GM21390 (cell line): ENCODE data around the gene KLHL17.
"Not testable (repeated sequence)": the region's sequence is repeated elsewhere in the genome, so short reads cannot be mapped to it uniquely, and the experiment has no call there.

Source experiments
- ATAC-seq: cut with Tn5 transposase; IDR thresholded peaks from one replicate; pipeline ENCODE4 v1.9.1; 2021; ENCODE audit not compliant: unreplicated experiment

Gene KLHL17

DNA sequence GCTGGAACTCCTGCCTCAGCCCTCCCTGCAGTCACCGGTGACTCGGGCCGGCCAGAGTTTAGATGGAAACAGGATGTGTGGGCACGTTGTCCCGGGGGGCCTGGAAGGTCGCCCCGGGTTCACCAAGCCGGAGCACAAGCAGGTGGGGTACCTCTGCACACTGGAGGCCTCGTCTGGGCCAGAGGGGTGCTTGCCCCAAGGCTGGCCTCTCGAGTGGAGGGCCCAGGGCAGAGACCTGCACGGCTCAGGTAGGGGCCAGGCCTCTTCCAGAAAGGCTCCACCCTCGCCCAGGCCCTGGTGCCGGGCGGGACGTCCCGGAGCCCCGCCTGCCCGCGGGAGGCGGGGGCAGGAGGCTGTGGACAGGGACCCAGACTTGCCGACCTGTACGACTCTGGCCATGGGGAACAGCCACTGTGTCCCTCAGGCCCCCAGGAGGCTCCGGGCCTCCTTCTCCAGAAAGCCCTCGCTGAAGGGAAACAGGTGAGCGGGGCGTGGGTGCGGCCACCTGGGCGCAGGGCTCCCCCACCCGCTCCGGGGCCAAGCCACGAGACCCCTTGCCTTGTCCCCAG lies 5.8 kb downstream of the KLHL17 start, which contains the start of gene PLEKHN1:
PLEKHN1 (plus strand) TSS at position 348 of the 569 bp plus-strand sequence; CDS start at position 398, 50 bp downstream.
- peak; percentile 21 for ATAC-seq

DNA sequence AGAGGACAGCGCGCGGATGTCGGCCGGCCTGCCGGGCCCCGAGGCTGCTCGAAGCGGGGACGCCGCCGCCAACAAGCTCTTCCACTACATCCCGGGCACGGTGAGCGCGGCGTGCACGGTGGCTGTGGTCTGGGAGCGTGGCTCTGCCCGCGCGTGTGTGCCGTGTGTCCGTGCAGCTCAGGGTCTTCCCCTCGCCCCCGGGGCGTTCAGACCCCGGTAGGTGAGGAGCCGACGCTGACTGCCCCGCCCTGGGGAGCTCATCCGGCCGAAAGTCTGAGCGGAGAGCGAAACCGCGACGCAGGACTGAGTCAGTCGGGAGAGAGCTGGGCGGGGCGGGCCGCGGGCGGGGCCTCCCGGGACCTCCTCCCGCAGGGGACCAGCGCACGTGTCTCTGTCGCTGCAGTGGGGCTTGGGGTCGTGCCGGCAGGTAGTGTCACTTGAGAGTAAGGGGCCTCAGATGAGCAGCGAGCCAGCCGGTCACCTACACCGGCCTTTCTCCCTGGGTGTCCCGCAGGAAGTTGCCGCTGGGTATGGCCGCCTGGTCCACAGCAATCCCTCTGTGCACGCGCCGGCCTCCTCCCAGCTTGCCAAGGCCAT lies 6.4 kb downstream of the KLHL17 start:
- peak; percentile 65 for ATAC-seq

- no peak for ATAC-seq
Measured at GRCh38 chr1:967466-968343, 7.3 kb downstream of the KLHL17 start.

GRCh38 chr1:969260-969855 lies 9.0 kb downstream of the KLHL17 start:
- ATAC-seq: no peak

DNA sequence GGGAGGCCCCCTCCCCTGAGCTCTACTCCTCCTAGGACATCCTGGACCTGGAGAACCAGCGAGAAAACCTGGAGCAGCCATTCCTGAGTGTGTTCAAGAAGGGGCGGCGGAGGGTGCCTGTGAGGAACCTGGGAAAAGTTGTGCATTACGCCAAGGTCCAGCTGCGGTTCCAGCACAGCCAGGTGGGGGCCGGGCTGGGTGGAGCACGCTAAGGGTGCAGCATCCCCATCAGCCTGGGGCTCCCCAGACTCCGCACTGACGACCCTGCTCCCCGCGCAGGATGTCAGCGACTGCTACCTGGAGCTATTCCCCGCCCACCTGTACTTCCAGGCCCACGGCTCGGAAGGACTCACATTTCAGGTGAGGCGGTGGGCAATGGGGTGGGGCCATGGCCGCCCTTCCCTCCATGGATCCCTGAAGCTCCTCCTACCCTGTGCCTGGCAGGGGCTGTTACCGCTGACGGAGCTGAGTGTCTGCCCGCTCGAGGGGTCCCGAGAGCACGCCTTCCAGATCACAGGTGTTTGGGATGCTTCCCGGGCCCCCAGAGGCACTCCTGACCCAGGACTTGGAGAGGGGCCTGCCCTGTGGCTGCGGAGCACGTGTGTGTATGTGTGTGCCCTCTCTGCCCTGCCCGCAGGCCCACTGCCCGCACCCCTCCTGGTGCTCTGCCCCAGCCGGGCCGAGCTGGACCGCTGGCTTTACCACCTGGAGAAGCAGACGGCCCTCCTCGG lies 10.0 kb downstream of the KLHL17 start:
- no peak for ATAC-seq

GRCh38 chr1:970973-971730 lies 10.8 kb downstream of the KLHL17 start:
- ATAC-seq: no peak

DNA sequence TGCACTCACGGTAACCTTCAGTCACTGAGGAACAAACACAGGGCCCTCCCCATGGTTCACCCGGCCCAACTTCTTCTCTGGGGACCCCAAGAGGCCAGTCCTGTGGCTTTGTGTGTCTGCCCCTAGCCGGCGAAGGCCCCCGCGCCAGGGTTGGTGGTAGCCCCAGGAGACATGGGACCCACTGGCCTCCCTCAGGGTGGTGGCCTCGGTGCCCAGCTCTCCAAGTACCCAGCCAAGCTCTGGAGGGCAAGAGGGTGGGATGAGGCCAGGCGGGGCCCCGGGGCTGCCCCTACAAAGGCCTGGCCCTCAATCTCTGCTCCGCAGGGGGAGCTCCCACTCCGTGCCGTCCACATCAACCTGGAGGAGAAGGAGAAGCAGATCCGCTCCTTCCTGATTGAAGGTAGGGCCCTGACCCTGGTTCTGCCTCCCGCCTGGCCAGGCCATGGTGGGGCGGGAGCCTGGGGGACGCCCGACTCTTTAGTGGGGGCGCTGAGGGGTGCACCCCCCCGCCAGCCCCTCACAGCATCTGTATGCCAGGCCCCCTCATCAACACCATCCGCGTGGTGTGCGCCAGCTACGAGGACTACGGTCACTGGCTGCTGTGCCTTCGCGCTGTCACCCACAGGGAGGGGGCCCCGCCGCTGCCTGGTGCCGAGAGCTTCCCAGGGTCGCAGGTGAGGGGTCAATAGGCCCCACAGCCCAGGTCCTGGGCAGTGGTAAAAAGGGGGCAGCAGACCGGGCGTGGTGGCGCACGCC lies 11.5 kb downstream of the KLHL17 start:
- no peak for ATAC-seq

DNA sequence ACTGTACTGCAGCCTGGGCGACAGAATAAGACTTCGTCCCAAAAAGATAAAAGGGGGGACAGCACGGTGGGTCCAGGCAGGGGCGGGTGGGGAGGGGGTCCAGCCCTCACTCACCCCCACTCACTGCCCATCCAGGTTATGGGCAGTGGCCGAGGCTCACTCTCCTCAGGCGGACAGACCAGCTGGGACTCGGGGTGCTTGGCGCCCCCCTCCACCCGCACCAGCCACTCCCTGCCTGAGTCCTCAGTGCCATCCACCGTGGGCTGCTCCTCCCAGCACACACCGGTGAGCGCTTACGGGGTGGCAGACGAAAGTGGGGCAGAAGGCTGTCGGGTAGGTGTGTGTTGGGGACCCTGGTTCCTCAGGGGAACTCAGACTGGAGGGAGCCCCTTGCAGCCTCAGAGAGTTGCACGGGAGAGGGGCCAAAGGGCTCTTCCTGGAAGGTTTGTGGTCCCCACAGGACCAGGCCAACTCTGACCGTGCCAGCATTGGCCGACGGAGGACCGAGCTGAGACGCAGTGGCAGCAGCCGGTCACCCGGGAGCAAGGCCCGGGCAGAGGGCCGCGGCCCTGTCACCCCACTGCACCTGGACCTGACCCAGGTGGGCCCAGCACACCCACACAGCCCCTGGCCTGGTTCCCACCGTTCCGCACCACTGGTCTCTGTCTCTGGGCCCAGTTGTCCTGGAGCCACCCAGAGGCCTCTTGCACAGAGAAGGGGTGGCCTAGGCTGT lies 12.5 kb downstream of the KLHL17 start:
- ATAC-seq: no peak

DNA sequence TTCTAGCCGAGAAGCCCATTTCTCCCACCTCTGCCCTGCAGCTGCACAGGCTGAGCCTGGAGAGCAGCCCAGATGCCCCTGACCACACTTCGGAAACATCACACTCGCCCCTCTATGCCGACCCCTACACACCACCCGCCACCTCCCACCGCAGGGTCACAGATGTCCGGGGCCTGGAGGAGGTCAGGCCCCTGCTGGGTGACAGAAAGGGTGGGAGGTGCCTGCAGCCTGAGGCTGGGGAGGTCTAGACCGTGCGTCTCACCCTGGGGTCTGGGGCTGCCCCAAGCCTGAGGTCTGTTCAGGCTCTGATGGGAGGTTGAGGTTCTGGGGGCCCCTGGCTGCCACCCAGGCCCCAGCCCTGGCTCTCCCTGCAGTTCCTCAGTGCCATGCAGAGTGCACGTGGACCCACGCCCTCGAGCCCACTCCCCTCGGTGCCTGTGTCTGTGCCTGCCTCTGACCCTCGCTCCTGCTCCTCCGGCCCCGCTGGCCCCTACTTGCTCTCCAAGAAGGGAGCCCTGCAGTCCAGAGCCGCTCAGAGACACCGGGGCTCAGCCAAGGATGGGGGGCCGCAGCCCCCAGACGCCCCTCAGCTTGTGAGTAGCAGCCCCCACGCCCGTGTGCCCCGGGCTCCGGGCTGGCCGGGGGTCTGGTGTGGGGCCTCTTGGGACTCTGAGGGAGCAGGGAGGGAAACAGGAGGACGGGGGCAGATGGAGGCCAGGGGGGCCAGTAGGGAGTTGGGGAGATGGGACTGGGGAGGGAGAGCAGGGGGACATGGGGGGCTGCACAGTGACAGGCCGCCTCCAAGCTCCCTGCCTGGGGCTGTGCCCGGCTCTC lies 13.3 kb downstream of the KLHL17 start:
- ATAC-seq: no peak

DNA sequence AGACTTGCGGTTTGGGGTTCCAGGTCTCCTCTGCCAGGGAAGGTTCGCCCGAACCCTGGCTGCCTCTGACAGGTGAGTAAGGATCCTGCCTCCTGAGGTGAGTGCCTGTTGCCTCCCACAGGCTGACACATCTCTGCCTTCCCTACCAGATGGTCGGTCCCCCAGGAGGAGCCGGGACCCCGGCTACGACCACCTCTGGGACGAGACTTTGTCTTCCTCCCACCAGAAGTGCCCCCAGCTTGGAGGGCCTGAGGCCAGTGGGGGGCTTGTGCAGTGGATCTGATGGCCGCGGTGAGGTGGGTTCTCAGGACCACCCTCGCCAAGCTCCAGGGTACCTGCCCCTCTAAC lies 13.9 kb downstream of the KLHL17 start:
- no peak for ATAC-seq

GRCh38 chr1:974687-975328 lies 14.4 kb downstream of the KLHL17 start:
- no peak for ATAC-seq

DNA sequence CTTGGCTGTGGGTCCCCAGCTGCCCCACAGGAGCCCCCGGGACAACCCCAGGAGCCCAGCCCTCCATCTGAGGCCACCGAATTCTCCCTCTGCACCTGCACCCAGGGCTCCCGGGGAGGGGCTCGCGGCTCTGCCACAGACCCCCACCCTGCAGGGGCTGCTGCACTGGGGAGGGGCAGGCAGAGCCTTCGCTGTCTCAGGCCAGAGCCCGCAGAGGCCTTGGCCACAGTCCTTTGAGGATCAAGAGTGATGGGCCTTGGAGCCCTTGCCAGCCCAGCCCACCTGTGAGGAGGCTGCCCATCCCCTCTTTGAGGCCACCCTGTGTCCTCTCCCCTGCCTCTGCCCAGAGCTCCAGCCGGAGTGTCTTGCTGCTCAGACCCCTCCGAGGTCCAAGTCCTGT lies 15.0 kb downstream of the KLHL17 start:
- ATAC-seq: no peak

DNA sequence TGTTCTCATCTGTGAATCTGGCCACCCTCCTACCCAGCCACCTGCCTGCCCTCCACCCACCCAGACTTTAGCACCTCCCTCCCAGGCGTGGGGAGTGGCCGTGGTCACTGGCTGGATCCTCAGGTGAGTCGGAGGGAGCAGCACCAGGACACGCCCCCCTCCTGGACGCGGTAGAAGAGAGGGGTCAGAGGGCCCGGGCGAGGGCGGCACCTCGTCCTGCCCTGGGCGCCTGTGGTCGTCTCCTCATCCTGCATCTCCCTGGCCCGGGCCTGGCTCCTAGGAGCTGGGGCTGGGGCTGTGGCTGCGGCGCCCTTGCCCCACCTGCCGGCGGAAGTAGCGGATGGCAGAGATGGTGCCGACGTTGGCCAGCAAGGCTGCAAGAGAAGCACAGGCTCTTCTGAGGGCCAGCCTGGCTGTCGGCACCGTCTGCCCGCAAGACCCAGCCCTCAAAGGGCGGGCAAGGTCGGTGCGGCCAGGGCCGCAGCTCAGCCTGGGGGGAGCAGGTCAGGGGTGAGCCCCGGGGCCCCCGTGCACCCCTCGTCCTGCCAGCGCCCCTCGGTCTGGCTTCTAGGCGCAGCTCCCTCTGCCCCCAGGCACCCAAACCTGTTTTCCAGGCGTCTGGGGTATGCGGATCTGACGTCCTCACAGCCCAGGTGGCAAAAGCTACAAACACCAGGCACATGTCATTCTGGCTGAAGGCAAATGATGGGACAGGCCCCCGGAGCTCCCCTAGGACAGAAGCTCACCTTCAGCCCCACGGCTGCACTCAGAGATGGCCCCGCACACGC lies 15.7 kb downstream of the KLHL17 start:
- ATAC-seq: no peak

DNA sequence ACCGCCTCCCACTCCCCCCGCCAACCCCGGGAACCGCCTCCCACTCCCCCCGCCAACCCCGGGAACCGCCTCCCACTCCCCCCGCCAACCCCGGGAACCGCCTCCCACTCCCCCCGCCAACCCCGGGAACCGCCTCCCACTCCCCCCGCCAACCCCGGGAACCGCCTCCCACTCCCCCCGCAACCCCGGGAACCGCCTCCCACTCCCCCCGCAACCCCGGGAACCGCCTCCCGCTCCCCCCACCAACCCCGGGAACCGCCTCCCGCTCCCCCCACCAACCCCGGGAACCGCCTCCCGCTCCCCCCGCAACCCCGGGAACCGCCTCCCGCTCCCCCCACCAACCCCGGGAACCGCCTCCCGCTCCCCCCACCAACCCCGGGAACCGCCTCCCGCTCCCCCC lies 16.4 kb downstream of the KLHL17 start:
- not testable (repeated sequence) for ATAC-seq

DNA sequence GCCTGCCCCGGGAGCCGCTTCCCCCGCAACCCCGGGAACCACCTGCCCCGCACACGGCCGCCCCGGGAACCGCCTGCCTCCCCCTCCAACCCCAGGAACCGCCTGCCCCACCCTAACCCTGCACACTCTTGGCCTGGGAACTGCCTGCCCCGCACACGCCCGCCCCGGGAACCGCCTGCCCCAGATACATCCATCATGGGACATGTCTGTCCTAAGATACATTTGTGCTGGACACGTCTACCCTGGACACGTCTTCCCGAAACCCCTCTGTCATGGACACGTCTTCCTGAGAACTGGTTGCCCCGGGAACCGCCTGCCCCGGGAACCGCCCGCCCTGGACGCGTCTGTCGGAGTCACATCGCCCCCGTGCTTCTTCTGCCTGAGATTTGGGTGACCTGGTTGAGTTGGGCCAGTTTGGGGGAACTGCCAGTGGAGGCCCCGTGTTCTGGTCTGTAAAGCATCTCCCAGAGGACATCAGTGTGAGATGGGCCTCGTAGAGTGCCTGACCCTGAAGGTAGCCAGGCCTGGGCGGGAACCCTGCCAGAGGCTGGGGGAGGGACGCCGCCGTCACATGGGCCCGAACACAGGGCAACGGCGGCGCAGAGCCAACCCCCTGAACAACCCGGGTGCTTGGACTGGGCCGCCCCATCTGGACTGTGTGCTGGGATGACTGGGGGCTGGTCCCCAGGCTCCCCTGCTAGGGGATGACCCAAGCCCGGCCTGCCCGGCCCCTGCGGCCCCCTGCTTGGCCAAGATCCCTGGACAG lies 17.9 kb downstream of the KLHL17 start:
- no peak for ATAC-seq
